LNCAP (cell line): ENCODE results near the gene ZNF330.

ENCODE experiments used
- CTCF ChIP-seq: fragments of 450-650 bp; IDR thresholded peaks from 2 replicates; pipeline ENCODE4 v1.5.1; 2017; ENCODE audit warnings: mild to moderate bottlenecking

ZNF330 gene

GRCh38 chr4:141220691-141221659 lies at the start of gene ZNF330:
Gene ZNF330 (plus strand): TSS chr4:141220895. CDS start chr4:141222372, 1,477 bp downstream.
- peak; percentile 29; the same call in 1 of the 2 replicates for TF ChIP-seq CTCF

GRCh38 chr4:141174457-141174856 lies 46.2 kb upstream of the ZNF330 start:
- TF ChIP-seq CTCF: no peak

- no peak for TF ChIP-seq CTCF
Observed at GRCh38 chr4:141177171-141177570, 43.5 kb upstream of the ZNF330 start.

- no peak for TF ChIP-seq CTCF
Observed at GRCh38 chr4:141179474-141180373, 41.0 kb upstream of the ZNF330 start.

- no peak for TF ChIP-seq CTCF
Observed at GRCh38 chr4:141180991-141181761, 39.5 kb upstream of the ZNF330 start.

GRCh38 chr4:141192564-141192963 lies 28.1 kb upstream of the ZNF330 start:
- TF ChIP-seq CTCF: no peak

- TF ChIP-seq CTCF: no peak
Observed at GRCh38 chr4:141193516-141194034, 27.1 kb upstream of the ZNF330 start.
